ENCODE results near the gene NLGN4X.

NLGN4X gene

DNA sequence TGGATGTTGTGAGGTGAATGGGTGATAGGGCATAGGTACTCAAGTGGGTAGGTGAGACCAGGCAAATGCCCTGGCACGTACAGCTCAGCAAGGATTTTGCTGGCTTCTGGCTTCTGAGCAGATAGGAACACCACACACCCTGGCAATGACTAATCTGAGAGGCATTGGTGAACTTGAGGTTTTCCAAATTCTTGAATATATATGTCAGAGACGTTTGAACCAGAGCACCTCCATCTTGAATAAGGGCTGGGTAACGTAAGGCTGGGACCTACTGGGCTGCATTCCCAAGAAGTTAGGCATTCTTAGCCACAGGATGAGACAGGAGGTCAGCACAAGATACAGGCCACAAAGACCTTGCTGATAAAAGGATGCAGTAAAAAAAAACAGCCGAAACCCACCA lies 204.5 kb downstream of the NLGN4X start:
- Histone ChIP-seq H2BK15ac (replicated peaks; ENCODE audit: low read depth) (no peak overlapping the region), H3K79me1 (ENCODE audit: low read length) (no peaks in the 10 kb centered on the region), H4K8ac (ENCODE audit: low read depth, low read length) (no peak overlapping the region), H4K5ac (ENCODE audit: low read length) (no peak overlapping the region), H3K9ac (ENCODE audit: low read length) (no peak overlapping the region), H2AK5ac (ENCODE audit: low read length) (no peak overlapping the region), H3K27me3 (ENCODE audit: insufficient read depth, low read length, poor library complexity) (no peaks in the 10 kb centered on the region), H3K23ac (ENCODE audit: low read length) (no peak overlapping the region), H3K18ac (ENCODE audit: low read length) (no peak overlapping the region), H2BK5ac (ENCODE audit: low read length) (no peak overlapping the region), H2BK120ac (ENCODE audit: low read depth, low read length) (no peak overlapping the region), H3K4ac (ENCODE audit: low read depth, low read length) (no peak overlapping the region), H3K4me1 (ENCODE audit: control insufficient read depth, low read depth, low read length) (no peaks in the 10 kb centered on the region), H3K4me3 (ENCODE audit: low read length) (no peak overlapping the region), H3K4me2 (ENCODE audit: low read length) (no peak overlapping the region), H3K79me2 (ENCODE audit: control insufficient read depth, insufficient read depth, low read length) (peaks cover 3% of the 10 kb centered on the region), H3K27ac (ENCODE audit: low read depth, low read length) (no peak overlapping the region), H3K36me3 (ENCODE audit: control insufficient read depth, insufficient read depth, low read length) (no peaks in the 10 kb centered on the region), H3K56ac (ENCODE audit: low read length) (no peak overlapping the region)
- peak; percentile 78 for DNase-seq
- no CpG with 5 or more reads among the region's 4 CpGs for WGBS (ENCODE audit: extremely low coverage, insufficient coverage, low lambda C conversion rate)

DNA sequence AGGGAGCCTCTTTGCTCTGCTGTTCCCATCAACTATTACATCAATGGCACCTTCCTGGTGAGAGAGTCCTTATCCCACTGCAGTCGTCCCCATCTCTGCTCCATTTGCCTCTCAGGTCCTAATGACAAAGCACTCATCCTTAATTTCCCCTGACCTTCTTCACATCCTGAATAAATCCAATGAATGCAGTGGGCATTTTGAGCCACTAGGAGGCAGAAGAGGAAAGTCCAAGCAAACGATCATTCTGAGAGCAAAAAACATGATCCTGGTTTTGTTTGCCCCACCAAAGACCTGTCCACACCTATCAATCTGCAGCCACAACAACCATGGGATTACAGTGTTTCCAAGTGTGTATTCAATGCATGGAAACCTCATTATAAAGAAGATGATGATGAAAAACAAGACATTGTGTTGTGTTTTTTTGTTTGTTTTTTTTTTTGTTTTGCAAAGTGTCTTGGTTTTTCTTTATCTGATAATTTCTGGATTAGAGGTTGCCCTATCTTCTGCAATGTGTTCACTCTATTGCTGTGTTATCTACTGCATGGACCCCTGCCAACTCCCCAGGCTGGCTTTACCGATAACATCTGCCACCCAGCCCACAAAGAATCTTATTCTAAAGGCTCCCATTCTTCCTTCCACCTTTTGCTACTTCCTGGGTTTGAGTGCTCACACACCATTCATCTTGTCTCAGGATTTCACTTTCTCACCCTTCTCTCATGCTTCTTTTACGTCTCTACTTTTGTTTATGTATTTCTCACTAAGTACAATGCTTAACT lies 207.2 kb downstream of the NLGN4X start:
- WGBS (ENCODE audit: extremely low coverage, insufficient coverage, low lambda C conversion rate) = no CpG with 5 or more reads among the region's 4 CpGs
- no peak overlapping the region for H2AK5ac ChIP-seq (ENCODE audit: low read length)
- no peak overlapping the region for H2BK15ac ChIP-seq (replicated peaks; ENCODE audit: low read depth)

DNA sequence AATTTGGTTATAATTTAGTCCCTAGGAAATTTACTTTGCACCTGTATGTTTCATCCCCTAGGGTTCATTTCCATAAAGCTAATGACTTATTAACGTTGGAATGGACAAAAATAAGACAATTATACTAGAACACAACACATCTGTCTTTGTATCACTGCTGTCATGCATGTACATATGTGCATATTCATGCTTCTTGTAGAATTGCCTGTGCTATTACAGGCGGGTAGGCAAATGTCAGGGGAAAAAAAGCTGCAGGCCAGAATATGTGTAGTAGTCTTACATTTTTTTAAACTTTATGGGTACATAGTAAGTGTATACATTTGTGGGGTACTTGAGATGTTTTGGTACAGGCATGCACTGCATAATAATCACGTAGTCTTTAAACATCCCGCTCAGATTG lies 209.6 kb downstream of the NLGN4X start:
- Histone ChIP-seq H3K4me3 (ENCODE audit: low read length) (no peak overlapping the region), H3K4me1 (ENCODE audit: control insufficient read depth, low read depth, low read length) (no peaks in the 10 kb centered on the region), H3K27me3 (ENCODE audit: insufficient read depth, low read length, poor library complexity) (no peaks in the 10 kb centered on the region), H3K9ac (ENCODE audit: low read length) (no peak overlapping the region), H2BK5ac (ENCODE audit: low read length) (no peak overlapping the region), H3K36me3 (ENCODE audit: control insufficient read depth, insufficient read depth, low read length) (no peaks in the 10 kb centered on the region), H2AK5ac (ENCODE audit: low read length) (no peak overlapping the region), H4K5ac (ENCODE audit: low read length) (no peak overlapping the region), H3K27ac (ENCODE audit: low read depth, low read length) (no peak overlapping the region), H3K79me1 (ENCODE audit: low read length) (no peaks in the 10 kb centered on the region), H3K23ac (ENCODE audit: low read length) (no peak overlapping the region), H3K4me2 (ENCODE audit: low read length) (no peak overlapping the region), H3K18ac (ENCODE audit: low read length) (no peak overlapping the region), H3K79me2 (ENCODE audit: control insufficient read depth, insufficient read depth, low read length) (peaks cover 1% of the 10 kb centered on the region), H3K56ac (ENCODE audit: low read length) (no peak overlapping the region), H2BK120ac (ENCODE audit: low read depth, low read length) (no peak overlapping the region), H4K8ac (ENCODE audit: low read depth, low read length) (no peak overlapping the region), H3K4ac (ENCODE audit: low read depth, low read length) (no peak overlapping the region), H2BK15ac (replicated peaks; ENCODE audit: low read depth) (no peak overlapping the region)
- no CpG with 5 or more reads among the region's 4 CpGs for WGBS (ENCODE audit: extremely low coverage, insufficient coverage, low lambda C conversion rate)
- DNase-seq = no peak

More for the DNA sequence above, 207.2 kb downstream of the NLGN4X start:
- H4K5ac ChIP-seq (ENCODE audit: low read length) = no peak overlapping the region
- no peak overlapping the region for H3K56ac ChIP-seq (ENCODE audit: low read length)
- DNase-seq = peak; percentile 87
- H3K4me2 ChIP-seq (ENCODE audit: low read length) = no peak overlapping the region
- no peaks in the 10 kb centered on the region for H3K36me3 ChIP-seq (ENCODE audit: control insufficient read depth, insufficient read depth, low read length)
- no peak overlapping the region for H2BK5ac ChIP-seq (ENCODE audit: low read length)
- peaks cover 3% of the 10 kb centered on the region for H3K79me2 ChIP-seq (ENCODE audit: control insufficient read depth, insufficient read depth, low read length)
- no peak overlapping the region for H3K27ac ChIP-seq (ENCODE audit: low read depth, low read length)
- H3K4ac ChIP-seq (ENCODE audit: low read depth, low read length) = no peak overlapping the region
- no peak overlapping the region for H4K8ac ChIP-seq (ENCODE audit: low read depth, low read length)
- H3K9ac ChIP-seq (ENCODE audit: low read length) = no peak overlapping the region
- no peaks in the 10 kb centered on the region for H3K4me1 ChIP-seq (ENCODE audit: control insufficient read depth, low read depth, low read length)
- no peak overlapping the region for H3K4me3 ChIP-seq (ENCODE audit: low read length)
- H2BK120ac ChIP-seq (ENCODE audit: low read depth, low read length) = no peak overlapping the region
- no peak overlapping the region for H3K23ac ChIP-seq (ENCODE audit: low read length)
- no peaks in the 10 kb centered on the region for H3K79me1 ChIP-seq (ENCODE audit: low read length)
- H3K18ac ChIP-seq (ENCODE audit: low read length) = no peak overlapping the region
- no peaks in the 10 kb centered on the region for H3K27me3 ChIP-seq (ENCODE audit: insufficient read depth, low read length, poor library complexity)

DNA sequence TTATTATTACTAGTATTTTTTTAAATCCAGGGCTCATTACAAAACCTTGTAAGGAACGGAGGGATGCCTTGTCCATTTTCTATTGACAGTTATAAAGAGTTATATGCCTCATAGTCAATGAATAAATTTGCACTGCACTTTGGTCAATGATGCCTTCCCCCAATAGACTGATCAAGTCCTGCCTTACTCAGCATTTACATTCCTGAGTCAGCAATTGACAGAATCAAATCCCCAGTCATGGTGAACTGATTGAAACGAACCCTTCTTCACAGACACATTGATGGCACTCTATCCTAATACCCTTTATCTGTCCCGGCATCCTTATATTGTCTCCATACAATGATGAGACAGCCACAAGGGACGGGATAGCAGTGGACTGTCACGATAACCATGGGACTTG lies 213.2 kb downstream of the NLGN4X start:
- WGBS (ENCODE audit: extremely low coverage, insufficient coverage, low lambda C conversion rate) = no CpG with 5 or more reads among the region's 5 CpGs
- H3K4me3 ChIP-seq (ENCODE audit: low read length) = no peak overlapping the region

DNA sequence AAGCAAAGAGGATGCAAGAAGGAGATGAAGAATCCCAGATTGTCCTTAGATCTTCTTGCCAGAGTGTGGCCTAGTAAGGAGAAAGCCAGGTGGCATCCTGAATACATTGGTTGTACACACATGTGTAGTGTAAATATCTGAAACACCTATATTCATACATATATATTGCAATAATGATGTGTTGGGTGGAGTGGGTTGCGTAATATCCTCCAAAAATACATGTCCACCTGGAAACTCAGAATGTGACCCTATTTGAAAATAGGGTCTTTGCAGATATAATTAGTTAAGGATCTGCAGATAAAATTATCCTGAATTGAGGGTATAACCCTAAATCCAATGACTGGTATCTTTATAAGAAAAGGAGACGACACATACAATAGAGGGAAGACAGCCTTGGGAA lies 216.3 kb downstream of the NLGN4X start:
- Histone ChIP-seq H2BK5ac (ENCODE audit: low read length) (no peak overlapping the region), H3K27me3 (ENCODE audit: insufficient read depth, low read length, poor library complexity) (no peaks in the 10 kb centered on the region), H3K18ac (ENCODE audit: low read length) (no peak overlapping the region), H3K4ac (ENCODE audit: low read depth, low read length) (no peak overlapping the region), H3K9ac (ENCODE audit: low read length) (no peak overlapping the region), H2AK5ac (ENCODE audit: low read length) (no peak overlapping the region), H3K4me3 (ENCODE audit: low read length) (no peak overlapping the region), H3K79me2 (ENCODE audit: control insufficient read depth, insufficient read depth, low read length) (no peaks in the 10 kb centered on the region), H2BK15ac (replicated peaks; ENCODE audit: low read depth) (no peak overlapping the region), H4K8ac (ENCODE audit: low read depth, low read length) (no peak overlapping the region), H4K5ac (ENCODE audit: low read length) (no peak overlapping the region), H3K56ac (ENCODE audit: low read length) (no peak overlapping the region), H3K79me1 (ENCODE audit: low read length) (no peaks in the 10 kb centered on the region), H3K4me1 (ENCODE audit: control insufficient read depth, low read depth, low read length) (no peaks in the 10 kb centered on the region), H3K27ac (ENCODE audit: low read depth, low read length) (no peak overlapping the region), H3K4me2 (ENCODE audit: low read length) (no peak overlapping the region), H3K36me3 (ENCODE audit: control insufficient read depth, insufficient read depth, low read length) (no peaks in the 10 kb centered on the region), H2BK120ac (ENCODE audit: low read depth, low read length) (no peak overlapping the region), H3K23ac (ENCODE audit: low read length) (no peak overlapping the region)
- no CpG with 5 or more reads among the region's 2 CpGs for WGBS (ENCODE audit: extremely low coverage, insufficient coverage, low lambda C conversion rate)
- no peak for DNase-seq

More for the DNA sequence above, 213.2 kb downstream of the NLGN4X start:
- no peak overlapping the region for H3K23ac ChIP-seq (ENCODE audit: low read length)
- no peak overlapping the region for H3K4ac ChIP-seq (ENCODE audit: low read depth, low read length)
- H3K4me1 ChIP-seq (ENCODE audit: control insufficient read depth, low read depth, low read length) = no peaks in the 10 kb centered on the region
- H3K18ac ChIP-seq (ENCODE audit: low read length) = no peak overlapping the region
- H3K27me3 ChIP-seq (ENCODE audit: insufficient read depth, low read length, poor library complexity) = no peaks in the 10 kb centered on the region
- H3K4me2 ChIP-seq (ENCODE audit: low read length) = no peak overlapping the region
- H3K56ac ChIP-seq (ENCODE audit: low read length) = no peak overlapping the region
- DNase-seq = no peak
- no peak overlapping the region for H4K8ac ChIP-seq (ENCODE audit: low read depth, low read length)
- H2AK5ac ChIP-seq (ENCODE audit: low read length) = no peak overlapping the region
- H3K79me1 ChIP-seq (ENCODE audit: low read length) = no peaks in the 10 kb centered on the region
- H2BK120ac ChIP-seq (ENCODE audit: low read depth, low read length) = no peak overlapping the region
- no peak overlapping the region for H4K5ac ChIP-seq (ENCODE audit: low read length)
- H3K79me2 ChIP-seq (ENCODE audit: control insufficient read depth, insufficient read depth, low read length) = no peaks in the 10 kb centered on the region
- H2BK15ac ChIP-seq (replicated peaks; ENCODE audit: low read depth) = no peak overlapping the region
- H2BK5ac ChIP-seq (ENCODE audit: low read length) = no peak overlapping the region
- H3K27ac ChIP-seq (ENCODE audit: low read depth, low read length) = no peak overlapping the region
- H3K9ac ChIP-seq (ENCODE audit: low read length) = no peak overlapping the region
- H3K36me3 ChIP-seq (ENCODE audit: control insufficient read depth, insufficient read depth, low read length) = no peaks in the 10 kb centered on the region

DNA sequence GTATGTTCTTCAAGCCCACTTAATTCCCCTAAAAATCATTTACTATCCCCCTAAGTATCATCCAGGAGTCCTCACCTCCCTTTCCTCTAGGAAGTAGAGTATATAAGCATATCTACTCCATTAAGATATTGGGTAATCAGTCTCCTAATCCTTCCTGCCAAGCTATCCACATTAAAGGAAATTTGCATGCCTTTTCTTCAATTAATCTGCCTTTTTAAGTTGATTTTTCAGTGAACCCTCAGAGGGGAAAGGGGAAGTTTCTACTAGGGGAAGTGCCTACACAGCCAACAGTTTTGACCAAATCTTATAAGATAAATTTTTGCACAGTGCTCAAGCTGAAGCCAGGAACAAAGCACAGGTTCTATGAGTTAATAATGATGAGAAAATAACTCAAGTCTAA lies 222.8 kb downstream of the NLGN4X start:
- Histone ChIP-seq H4K8ac (ENCODE audit: low read depth, low read length) (no peak overlapping the region), H3K56ac (ENCODE audit: low read length) (no peak overlapping the region), H3K4ac (ENCODE audit: low read depth, low read length) (no peak overlapping the region), H2BK15ac (replicated peaks; ENCODE audit: low read depth) (no peak overlapping the region), H3K9ac (ENCODE audit: low read length) (no peak overlapping the region), H4K5ac (ENCODE audit: low read length) (no peak overlapping the region), H3K4me2 (ENCODE audit: low read length) (no peak overlapping the region), H3K23ac (ENCODE audit: low read length) (no peak overlapping the region), H3K27ac (ENCODE audit: low read depth, low read length) (no peak overlapping the region), H2AK5ac (ENCODE audit: low read length) (no peak overlapping the region), H2BK5ac (ENCODE audit: low read length) (no peak overlapping the region), H3K4me1 (ENCODE audit: control insufficient read depth, low read depth, low read length) (no peaks in the 10 kb centered on the region), H3K36me3 (ENCODE audit: control insufficient read depth, insufficient read depth, low read length) (no peaks in the 10 kb centered on the region), H3K27me3 (ENCODE audit: insufficient read depth, low read length, poor library complexity) (no peaks in the 10 kb centered on the region), H3K4me3 (ENCODE audit: low read length) (no peak overlapping the region), H3K79me2 (ENCODE audit: control insufficient read depth, insufficient read depth, low read length) (no peaks in the 10 kb centered on the region), H2BK120ac (ENCODE audit: low read depth, low read length) (no peak overlapping the region), H3K79me1 (ENCODE audit: low read length) (no peaks in the 10 kb centered on the region), H3K18ac (ENCODE audit: low read length) (no peak overlapping the region)
- no peak for DNase-seq
